Measurements from ENCODE around the gene ZNFX1. TPM values are rescaled to one million over a fixed set of nuclear protein-coding genes. Genes with fewer than 3 reads are reported as not detected.

The ZNFX1 gene
- total and polyA plus RNA-seq, 9 of the 15 experiments (the other 6 are each of a cell fraction or from before 2014, with no cell fraction given), result 3.8 to 13.8 (median 10.3) TPM

DNA sequence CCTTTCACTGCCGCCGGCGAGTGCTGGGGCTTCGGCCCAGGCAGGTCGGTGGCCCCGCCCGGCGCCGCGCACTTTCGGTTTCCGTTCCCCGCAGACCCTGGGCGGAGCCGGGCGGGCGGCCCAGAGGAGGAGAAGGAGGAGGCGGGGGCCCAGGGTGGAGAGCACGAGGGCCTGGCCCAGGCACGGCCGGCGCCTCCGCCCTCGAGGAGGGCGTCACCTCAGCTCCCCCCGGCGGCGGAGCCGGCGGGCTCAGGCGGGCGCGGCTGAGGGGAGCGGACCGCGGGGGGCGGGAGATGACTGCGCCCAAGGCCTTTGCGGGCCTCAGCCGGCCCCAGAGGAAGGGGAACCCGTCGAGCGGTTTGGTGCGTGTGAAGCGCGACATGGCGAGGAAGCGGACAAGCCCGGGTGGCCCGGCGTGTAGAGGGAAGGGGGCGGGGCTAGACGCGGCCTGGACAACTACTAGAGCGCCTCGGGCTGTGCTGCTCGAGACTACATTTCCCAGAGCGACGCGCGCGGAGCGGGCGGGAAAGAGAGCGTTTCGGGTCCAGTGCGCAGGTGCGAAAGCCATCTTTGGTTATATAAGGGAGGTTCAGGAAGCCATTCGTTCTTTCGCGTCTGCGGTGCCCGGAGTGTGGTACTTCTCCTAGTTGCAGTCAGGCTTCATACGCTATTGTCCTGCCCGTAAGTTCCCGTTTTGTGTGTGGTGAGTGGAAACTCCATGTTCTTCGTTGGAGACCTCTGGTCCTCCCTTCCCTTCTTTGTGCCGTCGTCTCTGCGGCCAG is at the start of gene ZNFX1 (continued):
- TF ChIP-seq, protein P1, sequence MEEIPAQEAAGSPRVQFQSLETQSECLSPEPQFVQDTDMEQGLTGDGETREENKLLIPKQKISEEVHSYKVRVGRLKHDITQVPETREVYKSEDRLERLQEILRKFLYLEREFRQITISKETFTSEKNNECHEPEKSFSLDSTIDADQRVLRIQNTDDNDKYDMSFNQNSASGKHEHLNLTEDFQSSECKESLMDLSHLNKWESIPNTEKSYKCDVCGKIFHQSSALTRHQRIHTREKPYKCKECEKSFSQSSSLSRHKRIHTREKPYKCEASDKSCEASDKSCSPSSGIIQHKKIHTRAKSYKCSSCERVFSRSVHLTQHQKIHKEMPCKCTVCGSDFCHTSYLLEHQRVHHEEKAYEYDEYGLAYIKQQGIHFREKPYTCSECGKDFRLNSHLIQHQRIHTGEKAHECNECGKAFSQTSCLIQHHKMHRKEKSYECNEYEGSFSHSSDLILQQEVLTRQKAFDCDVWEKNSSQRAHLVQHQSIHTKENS (CRISPR knock-in tag; IDR thresholded peaks at IDR 0.05), result no peak
- TF ChIP-seq ZNF134 (CRISPR knock-in tag; conservative IDR thresholded peaks at IDR 0.05), result no peak
- peak; percentile 92 for TF ChIP-seq CXXC5 (CRISPR knock-in tag; IDR thresholded peaks at IDR 0.05)
- TF ChIP-seq, protein P2, sequence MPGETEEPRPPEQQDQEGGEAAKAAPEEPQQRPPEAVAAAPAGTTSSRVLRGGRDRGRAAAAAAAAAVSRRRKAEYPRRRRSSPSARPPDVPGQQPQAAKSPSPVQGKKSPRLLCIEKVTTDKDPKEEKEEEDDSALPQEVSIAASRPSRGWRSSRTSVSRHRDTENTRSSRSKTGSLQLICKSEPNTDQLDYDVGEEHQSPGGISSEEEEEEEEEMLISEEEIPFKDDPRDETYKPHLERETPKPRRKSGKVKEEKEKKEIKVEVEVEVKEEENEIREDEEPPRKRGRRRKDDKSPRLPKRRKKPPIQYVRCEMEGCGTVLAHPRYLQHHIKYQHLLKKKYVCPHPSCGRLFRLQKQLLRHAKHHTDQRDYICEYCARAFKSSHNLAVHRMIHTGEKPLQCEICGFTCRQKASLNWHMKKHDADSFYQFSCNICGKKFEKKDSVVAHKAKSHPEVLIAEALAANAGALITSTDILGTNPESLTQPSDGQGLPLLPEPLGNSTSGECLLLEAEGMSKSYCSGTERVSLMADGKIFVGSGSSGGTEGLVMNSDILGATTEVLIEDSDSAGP (CRISPR knock-in tag; IDR thresholded peaks at IDR 0.05), result no peak
- no peak for TF ChIP-seq ZNF695 (CRISPR knock-in tag; IDR thresholded peaks at IDR 0.05)
- TF ChIP-seq, protein P3, sequence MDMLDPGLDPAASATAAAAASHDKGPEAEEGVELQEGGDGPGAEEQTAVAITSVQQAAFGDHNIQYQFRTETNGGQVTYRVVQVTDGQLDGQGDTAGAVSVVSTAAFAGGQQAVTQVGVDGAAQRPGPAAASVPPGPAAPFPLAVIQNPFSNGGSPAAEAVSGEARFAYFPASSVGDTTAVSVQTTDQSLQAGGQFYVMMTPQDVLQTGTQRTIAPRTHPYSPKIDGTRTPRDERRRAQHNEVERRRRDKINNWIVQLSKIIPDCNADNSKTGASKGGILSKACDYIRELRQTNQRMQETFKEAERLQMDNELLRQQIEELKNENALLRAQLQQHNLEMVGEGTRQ (CRISPR knock-in tag; IDR thresholded peaks at IDR 0.05), result no peak
- TF ChIP-seq, protein P4, sequence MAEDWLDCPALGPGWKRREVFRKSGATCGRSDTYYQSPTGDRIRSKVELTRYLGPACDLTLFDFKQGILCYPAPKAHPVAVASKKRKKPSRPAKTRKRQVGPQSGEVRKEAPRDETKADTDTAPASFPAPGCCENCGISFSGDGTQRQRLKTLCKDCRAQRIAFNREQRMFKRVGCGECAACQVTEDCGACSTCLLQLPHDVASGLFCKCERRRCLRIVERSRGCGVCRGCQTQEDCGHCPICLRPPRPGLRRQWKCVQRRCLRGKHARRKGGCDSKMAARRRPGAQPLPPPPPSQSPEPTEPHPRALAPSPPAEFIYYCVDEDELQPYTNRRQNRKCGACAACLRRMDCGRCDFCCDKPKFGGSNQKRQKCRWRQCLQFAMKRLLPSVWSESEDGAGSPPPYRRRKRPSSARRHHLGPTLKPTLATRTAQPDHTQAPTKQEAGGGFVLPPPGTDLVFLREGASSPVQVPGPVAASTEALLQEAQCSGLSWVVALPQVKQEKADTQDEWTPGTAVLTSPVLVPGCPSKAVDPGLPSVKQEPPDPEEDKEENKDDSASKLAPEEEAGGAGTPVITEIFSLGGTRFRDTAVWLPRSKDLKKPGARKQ (CRISPR knock-in tag; IDR thresholded peaks at IDR 0.05), result no peak
- no peak for TF ChIP-seq CBX5 (IDR thresholded peaks at IDR 0.05; ENCODE audit: borderline replicate concordance, low read depth)
- no peak for TF ChIP-seq ZNF75A (CRISPR knock-in tag; IDR thresholded peaks at IDR 0.05)
- TF ChIP-seq ZFX (CRISPR knock-in tag; IDR thresholded peaks at IDR 0.05), result peak; percentile 99
- peak; percentile 95 for TF ChIP-seq CBX1 (IDR thresholded peaks at IDR 0.05; ENCODE audit: low read depth)
- TF ChIP-seq POLR2AphosphoS5 (IDR thresholded peaks at IDR 0.05; ENCODE audit: control insufficient read depth, insufficient read depth, low read depth, low read length), result peak; percentile 100
- TF ChIP-seq MIER1 (IDR thresholded peaks at IDR 0.05; ENCODE audit: low read depth), result no peak
- no peak for TF ChIP-seq MAFG (tag; conservative IDR thresholded peaks at IDR 0.05)
- TF ChIP-seq, protein P5, sequence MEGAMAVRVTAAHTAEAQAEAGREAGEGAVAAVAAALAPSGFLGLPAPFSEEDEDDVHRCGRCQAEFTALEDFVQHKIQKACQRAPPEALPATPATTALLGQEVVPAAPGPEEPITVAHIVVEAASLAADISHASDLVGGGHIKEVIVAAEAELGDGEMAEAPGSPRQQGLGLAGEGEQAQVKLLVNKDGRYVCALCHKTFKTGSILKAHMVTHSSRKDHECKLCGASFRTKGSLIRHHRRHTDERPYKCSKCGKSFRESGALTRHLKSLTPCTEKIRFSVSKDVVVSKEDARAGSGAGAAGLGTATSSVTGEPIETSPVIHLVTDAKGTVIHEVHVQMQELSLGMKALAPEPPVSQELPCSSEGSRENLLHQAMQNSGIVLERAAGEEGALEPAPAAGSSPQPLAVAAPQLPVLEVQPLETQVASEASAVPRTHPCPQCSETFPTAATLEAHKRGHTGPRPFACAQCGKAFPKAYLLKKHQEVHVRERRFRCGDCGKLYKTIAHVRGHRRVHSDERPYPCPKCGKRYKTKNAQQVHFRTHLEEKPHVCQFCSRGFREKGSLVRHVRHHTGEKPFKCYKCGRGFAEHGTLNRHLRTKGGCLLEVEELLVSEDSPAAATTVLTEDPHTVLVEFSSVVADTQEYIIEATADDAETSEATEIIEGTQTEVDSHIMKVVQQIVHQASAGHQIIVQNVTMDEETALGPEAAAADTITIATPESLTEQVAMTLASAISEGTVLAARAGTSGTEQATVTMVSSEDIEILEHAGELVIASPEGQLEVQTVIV (CRISPR knock-in tag; IDR thresholded peaks at IDR 0.05; ENCODE audit: borderline replicate concordance), result no peak
- no peak for TF ChIP-seq CHD2 (IDR thresholded peaks at IDR 0.05; ENCODE audit: low read depth, low read length)
- TF ChIP-seq DACH1 (IDR thresholded peaks at IDR 0.05; ENCODE audit: partially characterized antibody), result no peak
- peak; percentile 65; the same call in 1 of the 2 replicates for TF ChIP-seq MYNN (IDR thresholded peaks at IDR 0.05)
- no peak for TF ChIP-seq MYNN (CRISPR knock-in tag; IDR thresholded peaks at IDR 0.05)
- peak; percentile 61 for TF ChIP-seq ASH1L (IDR thresholded peaks at IDR 0.05; ENCODE audit: borderline replicate concordance, low read depth, partially characterized antibody)
